MM.1S (cell line): Measurements from ENCODE around the gene FREM1.

Experiments
- DNase-seq: peaks from one replicate; pipeline ENCODE4 v3.0.0-alpha.2; 2015
- H2AFZ ChIP-seq: fragments of 300-600 bp; sonication (generic); 2 replicates; pipeline ENCODE4 v1.6.0; 2016; ENCODE audit warnings: antibody characterized with exemption, low read length
- H3F3A ChIP-seq: fragments of 300-600 bp; sonication (generic); 2 replicates; pipeline ENCODE4 v1.6.1; 2016; ENCODE audit warnings: mild to moderate bottlenecking, antibody characterized with exemption, low read length, moderate library complexity, mixed read lengths; ENCODE audit not compliant: insufficient read depth
- H3K27ac ChIP-seq: fragments of 300-600 bp; sonication (generic); 2 replicates; pipeline ENCODE4 v1.5.1; 2016; ENCODE audit warnings: mild to moderate bottlenecking, low read length
- H3K27me3 ChIP-seq: fragments of 300-600 bp; sonication (generic); replicated peaks from 2 replicates; pipeline ENCODE4 v1.6.0; 2016; ENCODE audit warnings: low read length; ENCODE audit not compliant: insufficient read depth
- H3K36me3 ChIP-seq: fragments of 300-600 bp; sonication (generic); replicated peaks from 2 replicates; pipeline ENCODE4 v1.6.1; 2016; ENCODE audit warnings: mild to moderate bottlenecking, low read length, mixed read lengths; ENCODE audit not compliant: insufficient read depth
- H3K4me1 ChIP-seq: fragments of 300-600 bp; sonication (generic); 2 replicates; pipeline ENCODE4 v1.6.1; 2016; ENCODE audit warnings: low read length, mixed read lengths
- H3K4me2 ChIP-seq: fragments of 300-600 bp; sonication (generic); 2 replicates; pipeline ENCODE4 v1.6.0; 2016; ENCODE audit warnings: low read depth, low read length
- H3K4me3 ChIP-seq: fragments of 300-600 bp; sonication (generic); 2 replicates; pipeline ENCODE4 v1.5.1; 2016; ENCODE audit warnings: low read length, mixed read lengths
- H3K79me2 ChIP-seq: fragments of 300-600 bp; sonication (generic); 2 replicates; pipeline ENCODE4 v1.6.1; 2016; ENCODE audit warnings: mixed run types, low read length, mixed read lengths
- H3K9ac ChIP-seq: fragments of 300-600 bp; sonication (generic); 2 replicates; pipeline ENCODE4 v1.6.1; 2016; ENCODE audit warnings: low read length, mixed read lengths
- H3K9me2 ChIP-seq: fragments of 300-600 bp; sonication (generic); replicated peaks from 2 replicates; pipeline ENCODE4 v1.6.1; 2016; ENCODE audit warnings: mild to moderate bottlenecking, low read length, mixed read lengths; ENCODE audit not compliant: insufficient read depth
- H3K9me3 ChIP-seq: fragments of 300-600 bp; sonication (generic); replicated peaks from 2 replicates; pipeline ENCODE4 v1.6.1; 2016; ENCODE audit warnings: mild to moderate bottlenecking, low read length, mixed read lengths; ENCODE audit not compliant: insufficient read depth
- H4K20me1 ChIP-seq: fragments of 300-600 bp; sonication (generic); 2 replicates; pipeline ENCODE4 v1.6.1; 2016; ENCODE audit warnings: mild to moderate bottlenecking, low read length, moderate library complexity, mixed read lengths; ENCODE audit not compliant: insufficient read depth
- EZH2 ChIP-seq: fragments of 300-600 bp; sonication (generic); optimal IDR thresholded peaks from 2 replicates; pipeline ENCODE3; 2017; ENCODE audit warnings: low read depth, mild to moderate bottlenecking, antibody characterized with exemption, low read length, mixed read lengths
- EZH2phosphoT487 ChIP-seq: fragments of 300-600 bp; sonication (generic); IDR thresholded peaks from 2 replicates; pipeline ENCODE4 v1.6.1; 2018; ENCODE audit warnings: antibody characterized with exemption, low read length
- TF ChIP-seq, protein P1 (sequence below): fragments of 300-600 bp; sonication (generic); IDR thresholded peaks from 2 replicates; pipeline ENCODE4 v1.5.1; 2016; ENCODE audit warnings: antibody characterized with exemption, low read length, mixed read lengths

The FREM1 gene

GRCh38 chr9:14788846-14789245, 121.4 kb downstream of the FREM1 start:
- H2AFZ ChIP-seq = no peak overlapping the region
- TF ChIP-seq EZH2 (no peak), EZH2phosphoT487 (no peak)
- TF ChIP-seq, protein P1, sequence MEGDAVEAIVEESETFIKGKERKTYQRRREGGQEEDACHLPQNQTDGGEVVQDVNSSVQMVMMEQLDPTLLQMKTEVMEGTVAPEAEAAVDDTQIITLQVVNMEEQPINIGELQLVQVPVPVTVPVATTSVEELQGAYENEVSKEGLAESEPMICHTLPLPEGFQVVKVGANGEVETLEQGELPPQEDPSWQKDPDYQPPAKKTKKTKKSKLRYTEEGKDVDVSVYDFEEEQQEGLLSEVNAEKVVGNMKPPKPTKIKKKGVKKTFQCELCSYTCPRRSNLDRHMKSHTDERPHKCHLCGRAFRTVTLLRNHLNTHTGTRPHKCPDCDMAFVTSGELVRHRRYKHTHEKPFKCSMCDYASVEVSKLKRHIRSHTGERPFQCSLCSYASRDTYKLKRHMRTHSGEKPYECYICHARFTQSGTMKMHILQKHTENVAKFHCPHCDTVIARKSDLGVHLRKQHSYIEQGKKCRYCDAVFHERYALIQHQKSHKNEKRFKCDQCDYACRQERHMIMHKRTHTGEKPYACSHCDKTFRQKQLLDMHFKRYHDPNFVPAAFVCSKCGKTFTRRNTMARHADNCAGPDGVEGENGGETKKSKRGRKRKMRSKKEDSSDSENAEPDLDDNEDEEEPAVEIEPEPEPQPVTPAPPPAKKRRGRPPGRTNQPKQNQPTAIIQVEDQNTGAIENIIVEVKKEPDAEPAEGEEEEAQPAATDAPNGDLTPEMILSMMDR = no peak
- H3F3A ChIP-seq = no peaks in the 10 kb centered on the region
- no peaks in the 10 kb centered on the region for H3K27me3 ChIP-seq
- H3K9ac ChIP-seq = no peak overlapping the region
- H3K4me2 ChIP-seq = no peak overlapping the region
- DNase-seq = no peak
- H3K9me2 ChIP-seq = no peaks in the 10 kb centered on the region
- H3K4me1 ChIP-seq = no peaks in the 10 kb centered on the region
- no peaks in the 10 kb centered on the region for H3K36me3 ChIP-seq
- H4K20me1 ChIP-seq = no peaks in the 10 kb centered on the region
- no peak overlapping the region for H3K27ac ChIP-seq
- no peaks in the 10 kb centered on the region for H3K9me3 ChIP-seq
- no peaks in the 10 kb centered on the region for H3K79me2 ChIP-seq
- no peak overlapping the region for H3K4me3 ChIP-seq

DNA sequence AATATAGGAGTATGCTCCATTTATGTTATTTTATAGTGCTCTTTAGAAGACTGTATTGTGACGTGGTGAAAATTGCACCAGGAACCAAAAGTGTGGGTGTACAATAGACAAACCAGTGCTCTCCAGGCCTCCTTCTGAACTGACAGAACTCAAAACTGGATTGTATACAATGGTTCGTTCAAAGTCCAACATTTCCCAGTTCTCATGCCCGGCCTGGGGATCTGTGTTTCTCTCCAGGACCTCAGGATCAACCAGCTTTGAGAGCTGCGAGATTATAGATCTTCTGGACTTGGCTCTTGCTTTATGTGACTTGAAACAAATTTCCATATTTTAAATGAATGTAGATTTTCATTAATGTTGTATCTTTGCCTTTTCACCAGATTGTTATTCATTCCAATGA, 126.9 kb downstream of the FREM1 start:
- H3K4me2 ChIP-seq = no peak overlapping the region
- no peaks in the 10 kb centered on the region for H3K36me3 ChIP-seq
- TF ChIP-seq, protein P1 = no peak
- H3K4me3 ChIP-seq = no peak overlapping the region
- H3K4me1 ChIP-seq = no peaks in the 10 kb centered on the region
- no peak for DNase-seq
- no peaks in the 10 kb centered on the region for H3K27me3 ChIP-seq
- H3K79me2 ChIP-seq = no peaks in the 10 kb centered on the region
- no peaks in the 10 kb centered on the region for H3K9me3 ChIP-seq
- no peaks in the 10 kb centered on the region for H3K9me2 ChIP-seq
- H3K9ac ChIP-seq = no peak overlapping the region
- no peaks in the 10 kb centered on the region for H4K20me1 ChIP-seq
- H3F3A ChIP-seq = no peaks in the 10 kb centered on the region
- H2AFZ ChIP-seq = no peak overlapping the region
- H3K27ac ChIP-seq = no peak overlapping the region

GRCh38 chr9:14782286-14783051, 127.8 kb downstream of the FREM1 start:
- Histone ChIP-seq H3K36me3 (no peaks in the 10 kb centered on the region), H3F3A (no peaks in the 10 kb centered on the region), H3K79me2 (no peaks in the 10 kb centered on the region), H3K4me3 (no peak overlapping the region), H2AFZ (no peak overlapping the region), H4K20me1 (no peaks in the 10 kb centered on the region), H3K27ac (no peak overlapping the region), H3K9me2 (no peaks in the 10 kb centered on the region), H3K27me3 (no peaks in the 10 kb centered on the region), H3K9ac (no peak overlapping the region), H3K4me1 (no peaks in the 10 kb centered on the region), H3K4me2 (no peak overlapping the region), H3K9me3 (no peaks in the 10 kb centered on the region)
- TF ChIP-seq EZH2 (no peak), EZH2phosphoT487 (no peak)
- TF ChIP-seq, protein P1 = no peak
- DNase-seq = no peak
